ENCODE results near the gene S1PR4. TPM values are rescaled to one million over a fixed set of nuclear protein-coding genes. Genes with fewer than 3 reads are reported as not detected.

Gene S1PR4
- polyA plus RNA-seq, 1 experiment, result not detected

DNA sequence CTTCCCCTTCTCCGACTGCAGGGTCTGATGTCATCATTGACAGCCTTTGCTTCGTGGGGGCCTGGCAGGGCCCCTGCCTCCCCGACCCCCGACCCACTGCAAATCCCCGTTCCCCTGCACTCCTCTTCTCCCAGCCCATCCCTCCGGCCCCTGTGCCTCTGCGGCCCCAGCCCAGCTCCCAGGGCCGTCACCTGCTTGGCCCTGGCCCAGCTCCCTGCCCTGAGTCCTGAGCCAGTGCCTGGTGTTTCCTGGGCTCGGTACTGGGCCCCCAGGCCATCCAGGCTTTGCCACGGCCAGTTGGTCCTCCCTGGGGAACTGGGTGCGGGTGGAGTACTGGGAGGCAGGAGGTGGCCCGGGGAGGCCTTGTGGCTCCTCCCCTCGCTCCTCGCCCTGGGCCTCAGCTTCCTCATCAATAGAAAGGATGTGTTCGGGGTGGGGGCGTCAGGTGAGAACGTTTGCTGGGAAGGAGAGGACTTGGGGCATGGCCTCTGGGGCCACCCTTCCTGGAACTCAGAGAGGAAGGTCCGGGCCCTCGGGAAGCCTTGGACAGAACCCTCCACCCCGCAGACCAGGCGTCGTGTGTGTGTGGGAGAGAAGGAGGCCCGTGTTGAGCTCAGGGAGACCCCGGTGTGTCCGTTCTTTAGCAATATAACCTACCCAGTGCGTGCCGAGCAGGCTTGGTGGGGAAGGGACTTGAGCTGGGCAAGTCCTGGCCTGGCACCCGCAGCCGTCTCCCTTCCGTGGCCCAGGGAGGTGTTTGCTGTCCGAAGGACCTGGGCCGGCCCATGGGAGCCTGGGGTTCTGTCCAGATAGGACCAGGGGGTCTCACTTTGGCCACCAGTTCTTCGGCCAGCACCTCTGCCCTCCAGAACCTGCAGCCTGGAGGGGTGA lies 30.0 kb downstream of the S1PR4 start:
- Histone ChIP-seq H3K9me3 (ENCODE audit: control insufficient read depth, insufficient read depth, low read length) (no peaks in the 10 kb centered on the region; the same call in 1 of the 2 replicates), H3K27me3 (ENCODE audit: control insufficient read depth, insufficient read depth, low read length) (no peaks in the 10 kb centered on the region), H3K27ac (ENCODE audit: low read depth, low read length) (no peak overlapping the region), H3K4me3 (ENCODE audit: low read depth, low read length) (no peak overlapping the region)
- no peak for DNase-seq (ENCODE audit: low read depth, low spot score)
- ChIA-PET POLR2A (no interaction called here), CTCF (interaction anchor here (0.6 to 2.0 kb wide), 3 partner anchors 15 to 264 kb away, joined by 4 to 11 read pairs (median 5); no protein-coding TSS in a partner anchor)
- TF ChIP-seq CTCF (IDR thresholded peaks at IDR 0.05; ENCODE audit: low read depth, low read length), result no peak

DNA sequence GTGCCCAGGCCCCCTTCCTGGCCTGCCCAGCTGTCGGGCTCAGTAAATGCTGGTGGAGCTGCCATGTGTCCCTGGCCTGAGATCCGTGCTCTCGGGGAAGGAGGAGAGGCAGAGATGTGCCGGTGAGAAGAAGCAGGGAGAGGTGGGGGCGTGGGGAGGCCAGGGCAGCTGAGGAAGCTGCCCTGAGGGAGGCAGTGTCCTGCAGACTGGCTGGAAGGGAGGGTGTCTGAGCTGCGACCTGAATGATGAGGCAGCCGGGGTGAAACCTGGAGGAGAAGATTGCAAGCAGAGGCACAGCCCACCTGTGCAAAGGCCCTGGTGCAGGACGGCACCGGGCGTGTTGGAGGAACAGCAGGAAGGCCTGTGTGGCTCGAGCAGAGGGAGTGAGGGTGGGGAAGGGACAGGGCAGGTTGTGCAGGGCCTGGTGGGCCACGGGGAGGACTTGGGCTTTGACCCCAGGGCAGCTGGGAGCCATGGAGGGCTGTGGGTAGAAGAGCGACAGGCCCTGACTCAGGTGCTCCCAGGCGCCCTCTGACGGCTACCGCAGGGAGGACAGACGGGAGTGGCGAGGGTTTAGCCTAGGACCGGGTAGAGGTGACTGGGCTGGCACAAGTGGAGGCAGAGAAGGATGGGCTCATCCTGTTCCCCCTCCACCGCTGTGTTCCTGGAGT lies 31.9 kb downstream of the S1PR4 start:
- Histone ChIP-seq H3K9me3 (ENCODE audit: control insufficient read depth, insufficient read depth, low read length) (no peaks in the 10 kb centered on the region; the same call in 1 of the 2 replicates), H3K4me3 (ENCODE audit: low read depth, low read length) (no peak overlapping the region), H3K27ac (ENCODE audit: low read depth, low read length) (no peak overlapping the region), H3K27me3 (ENCODE audit: control insufficient read depth, insufficient read depth, low read length) (no peaks in the 10 kb centered on the region)
- ChIA-PET POLR2A (interaction anchor here (1.0 kb wide), 1 partner anchor 260 kb away, joined by 3 read pairs; no protein-coding TSS in a partner anchor), CTCF (interaction anchor here (0.6 to 1.2 kb wide), 3 partner anchors 248 to 286 kb away, joined by 3 to 10 read pairs (median 4); no protein-coding TSS in a partner anchor)
- no peak for DNase-seq (ENCODE audit: low read depth, low spot score)
- TF ChIP-seq CTCF (IDR thresholded peaks at IDR 0.05; ENCODE audit: low read depth, low read length), result peak; percentile 70

DNA sequence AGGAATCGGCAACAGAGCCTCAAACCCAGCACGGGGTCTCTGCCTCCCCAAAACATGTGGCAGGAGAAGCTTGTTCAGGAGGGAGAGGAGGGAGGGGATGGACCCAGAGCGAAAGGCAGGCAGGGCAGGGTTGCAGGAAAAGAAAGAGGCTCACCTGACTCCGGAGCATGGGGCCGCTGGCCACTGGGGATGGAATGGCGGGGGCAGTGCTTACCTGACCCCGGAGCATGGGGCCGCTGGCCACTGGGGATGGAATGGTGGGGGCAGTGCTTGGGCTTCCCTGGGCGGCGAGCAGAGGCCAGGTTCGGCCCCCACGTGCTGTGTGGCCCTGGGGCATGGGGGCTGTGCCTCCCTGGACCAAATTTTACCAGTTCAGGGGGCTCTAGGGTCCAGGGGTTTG lies 32.6 kb downstream of the S1PR4 start:
- no peak overlapping the region for H3K4me3 ChIP-seq (ENCODE audit: low read depth, low read length)
- no peaks in the 10 kb centered on the region for H3K27me3 ChIP-seq (ENCODE audit: control insufficient read depth, insufficient read depth, low read length)
- H3K27ac ChIP-seq (ENCODE audit: low read depth, low read length), result no peak overlapping the region
- no peak for TF ChIP-seq CTCF (IDR thresholded peaks at IDR 0.05; ENCODE audit: low read depth, low read length)
- H3K9me3 ChIP-seq (ENCODE audit: control insufficient read depth, insufficient read depth, low read length), result no peaks in the 10 kb centered on the region; the same call in 1 of the 2 replicates
- ChIA-PET CTCF (interaction anchor here (0.7 to 0.8 kb wide), 3 partner anchors 249 to 916 kb away, joined by 3 read pairs; no protein-coding TSS in a partner anchor), POLR2A (interaction anchor here (1.0 kb wide), 1 partner anchor 261 kb away, joined by 3 read pairs; no protein-coding TSS in a partner anchor)
- no peak for DNase-seq (ENCODE audit: low read depth, low spot score)

GRCh38 chr19:3213159-3213558 lies 34.6 kb downstream of the S1PR4 start:
- Histone ChIP-seq H3K27me3 (ENCODE audit: control insufficient read depth, insufficient read depth, low read length) (no peaks in the 10 kb centered on the region), H3K4me3 (ENCODE audit: low read depth, low read length) (no peak overlapping the region), H3K27ac (ENCODE audit: low read depth, low read length) (no peak overlapping the region), H3K9me3 (ENCODE audit: control insufficient read depth, insufficient read depth, low read length) (no peaks in the 10 kb centered on the region; the same call in 1 of the 2 replicates)
- DNase-seq (ENCODE audit: low read depth, low spot score), result no peak
- TF ChIP-seq CTCF (IDR thresholded peaks at IDR 0.05; ENCODE audit: low read depth, low read length), result no peak
- POLR2A ChIA-PET, result no interaction called here
- CTCF ChIA-PET, result interaction anchor here (0.6 kb wide), 2 partner anchors 92 to 262 kb away, joined by 3 to 7 read pairs; no protein-coding TSS in a partner anchor

All from AG04450 (cell line).